ENCODE results near the gene C17orf114.
A peak's percentile ranks its signal among the peaks of the same experiment; 100 is the strongest.
"Not testable (repeated sequence)": the region's sequence is repeated elsewhere in the genome, so short reads cannot be mapped to it uniquely, and the experiment has no call there.

The C17orf114 gene

DNA sequence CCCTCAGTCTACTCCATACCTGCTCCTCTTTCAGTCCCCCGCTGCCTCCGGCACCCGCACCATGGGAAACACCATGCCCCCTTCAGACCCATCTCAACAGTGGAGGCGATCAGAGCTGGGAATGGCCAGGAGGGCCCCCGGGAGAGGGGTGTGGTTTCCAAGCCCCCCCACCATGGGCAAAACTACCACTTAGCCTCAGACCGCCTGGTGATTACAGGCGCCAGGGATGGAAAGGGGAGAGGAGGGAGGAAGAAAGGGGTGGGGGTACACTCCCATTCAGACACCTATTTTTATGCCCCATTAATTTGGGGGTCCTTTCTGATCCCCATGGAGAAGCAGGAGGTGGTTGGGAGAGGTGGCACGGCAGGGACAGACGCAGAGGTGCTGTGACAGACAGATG, at the start of gene C17orf114:
C17orf114 (minus strand) TSS at position 101 of the 400 bp plus-strand sequence.
- no peak for DNase-seq (ENCODE audit: insufficient read length, low spot score)
- FAIRE-seq, result no peak

DNA sequence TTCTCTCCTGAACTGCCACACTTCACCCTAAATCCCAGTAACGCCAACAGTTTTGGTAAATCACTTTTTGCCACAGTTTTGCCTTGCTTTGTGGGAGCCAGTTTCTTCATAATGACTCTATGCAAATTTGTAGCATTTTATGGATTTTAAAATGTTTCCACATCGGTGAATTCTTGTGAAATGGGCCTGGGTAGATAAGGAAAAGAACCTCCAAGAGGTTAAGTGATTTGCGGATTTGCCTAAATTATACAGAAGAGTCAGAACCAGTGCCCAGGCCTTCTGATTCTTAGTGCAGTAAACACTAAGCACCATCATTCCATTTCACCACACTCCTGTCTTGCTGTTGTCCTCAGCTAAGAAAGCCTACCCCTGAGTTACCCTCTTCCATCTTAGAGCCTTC, 49.0 kb upstream of the C17orf114 start:
- DNase-seq (ENCODE audit: insufficient read length, low spot score) (no peak), FAIRE-seq (no peak)

DNA sequence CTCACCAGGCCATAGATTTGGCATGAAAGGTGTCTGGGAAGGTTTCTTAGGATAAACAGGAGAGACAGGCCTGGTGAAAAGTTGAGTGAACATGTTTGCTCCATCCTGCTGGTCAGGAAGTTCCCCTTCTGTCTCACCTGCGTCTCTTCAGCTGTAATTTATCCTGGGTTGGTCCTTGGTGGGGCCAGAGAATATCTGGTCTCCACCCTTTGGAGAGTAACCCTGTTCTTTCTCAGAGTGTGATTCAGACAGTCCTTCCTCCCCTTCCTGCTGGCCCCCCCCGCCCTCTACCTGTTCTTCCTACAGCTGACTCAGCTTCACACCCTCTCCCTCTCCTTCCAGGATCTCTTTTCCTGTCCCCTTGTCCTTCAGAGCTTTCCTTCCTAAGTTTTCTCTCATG, 48.1 kb upstream of the C17orf114 start:
- no peak for DNase-seq (ENCODE audit: insufficient read length, low spot score)
- no peak for FAIRE-seq

DNA sequence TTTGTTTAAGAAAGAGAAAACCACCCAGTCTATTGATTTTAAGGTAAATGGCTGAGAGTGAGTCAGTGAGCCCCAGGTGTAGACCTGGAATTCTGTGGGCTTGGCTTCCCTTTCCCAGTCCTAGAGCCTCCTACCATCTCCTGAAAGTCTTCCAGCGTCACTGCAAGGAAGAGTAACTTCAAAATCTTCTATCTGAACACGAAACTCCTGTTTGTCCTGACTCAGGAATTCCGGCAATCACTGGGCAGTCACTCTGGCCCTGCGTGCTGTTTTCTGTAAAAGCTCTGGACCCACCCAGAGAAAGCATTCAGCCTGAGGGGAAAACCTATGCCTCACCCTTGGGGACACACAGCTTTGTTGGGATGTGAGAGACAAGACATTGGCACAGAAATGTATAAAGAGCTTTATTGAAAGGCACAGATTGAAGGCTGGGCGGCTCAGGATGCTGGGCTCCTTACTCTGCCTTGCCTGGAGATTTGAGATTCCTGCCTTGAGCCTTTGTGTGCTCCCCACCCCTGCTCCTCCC, 46.9 kb upstream of the C17orf114 start:
- DNase-seq (ENCODE audit: insufficient read length, low spot score) (no peak), FAIRE-seq (no peak)

DNA sequence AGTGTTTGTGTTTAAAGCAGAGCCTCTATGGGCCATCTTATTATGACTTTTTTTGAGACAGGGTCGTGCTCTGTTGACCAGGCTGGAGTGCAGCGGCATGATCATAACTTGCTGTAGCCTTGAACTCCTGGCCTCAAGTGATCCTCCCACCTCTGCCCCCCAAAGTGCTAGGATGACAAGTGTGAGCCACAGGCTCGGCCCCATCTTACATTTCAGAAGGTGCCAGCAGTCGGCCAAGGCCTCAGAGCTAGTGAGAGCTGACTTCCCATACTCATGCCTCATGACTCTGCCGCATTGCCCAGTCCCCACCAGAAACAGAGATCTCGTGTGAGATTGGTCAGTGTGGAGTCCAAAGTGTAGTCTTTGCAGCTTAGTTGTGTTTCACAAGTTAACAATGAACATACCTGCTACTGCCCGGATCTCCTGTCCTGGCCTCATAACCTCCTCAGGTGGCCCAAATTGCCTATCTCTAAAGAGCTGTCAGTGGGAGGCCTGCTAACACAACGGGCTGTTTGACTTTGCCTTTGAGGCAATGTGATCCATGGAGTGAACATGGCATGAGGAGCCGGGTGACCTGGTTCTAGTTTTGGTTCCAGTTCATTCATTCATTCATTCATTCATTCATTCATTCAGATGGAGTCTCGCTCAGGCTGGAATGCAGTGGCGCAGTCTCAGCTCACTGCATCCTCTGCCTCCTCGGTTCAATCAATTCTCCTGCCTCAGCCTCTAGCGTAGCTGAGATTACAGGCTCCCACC, 44.7 kb upstream of the C17orf114 start:
- FAIRE-seq (no peak), DNase-seq (ENCODE audit: insufficient read length, low spot score) (no peak)

DNA sequence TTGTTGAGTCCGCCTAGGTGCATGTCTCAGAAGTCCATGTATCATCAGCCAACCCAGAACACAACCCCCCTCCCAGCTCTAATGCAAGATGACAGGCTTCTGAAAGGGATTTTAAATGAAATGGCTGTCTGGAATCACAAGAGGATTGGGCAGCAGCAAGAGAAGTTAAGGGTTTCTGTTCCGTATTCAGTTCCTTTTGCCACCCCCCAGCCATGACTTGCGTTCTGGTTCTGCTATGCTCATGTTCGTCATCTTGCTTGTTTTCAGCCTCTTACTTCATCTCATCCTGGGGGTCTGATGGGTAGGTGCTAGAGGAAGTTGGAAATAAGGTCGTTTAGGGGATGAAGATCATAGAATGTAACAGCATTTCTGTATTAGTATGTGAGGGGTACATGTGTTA, 43.0 kb upstream of the C17orf114 start:
- FAIRE-seq (no peak), DNase-seq (ENCODE audit: insufficient read length, low spot score) (no peak)

DNA sequence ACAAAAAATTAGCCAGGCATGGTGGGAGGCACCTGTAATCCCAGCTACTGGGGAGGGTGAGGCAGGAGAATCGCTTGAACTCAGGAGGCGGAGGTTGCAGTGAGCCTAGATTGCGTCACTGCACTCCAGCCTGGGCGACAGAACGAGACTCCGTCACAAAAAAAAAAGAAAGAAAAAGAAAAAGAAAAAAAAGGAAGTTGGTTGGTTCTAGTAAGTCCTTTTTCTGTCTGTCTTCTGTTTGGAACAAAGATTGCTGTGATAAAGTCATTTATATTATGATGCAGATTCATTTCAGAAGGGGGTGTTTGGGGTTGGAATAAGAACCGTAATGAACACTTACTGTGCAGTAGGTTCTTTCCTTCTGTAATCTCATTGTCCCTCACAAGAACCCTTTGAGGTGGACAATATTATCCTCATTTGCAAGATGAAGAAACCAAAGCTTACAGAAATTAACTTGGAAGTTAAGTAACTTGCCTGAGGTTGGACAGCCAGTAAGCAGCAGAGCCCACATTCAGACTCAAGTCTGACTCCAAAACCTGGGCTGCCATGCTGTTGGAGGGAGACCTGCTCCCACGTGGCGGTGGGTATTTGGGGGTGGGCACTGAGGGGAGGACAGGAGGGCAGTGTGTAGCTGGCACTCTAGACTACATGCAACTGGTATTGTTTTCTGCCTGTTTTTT, 41.3 kb upstream of the C17orf114 start:
- no peak for FAIRE-seq
- no peak for DNase-seq (ENCODE audit: insufficient read length, low spot score)

DNA sequence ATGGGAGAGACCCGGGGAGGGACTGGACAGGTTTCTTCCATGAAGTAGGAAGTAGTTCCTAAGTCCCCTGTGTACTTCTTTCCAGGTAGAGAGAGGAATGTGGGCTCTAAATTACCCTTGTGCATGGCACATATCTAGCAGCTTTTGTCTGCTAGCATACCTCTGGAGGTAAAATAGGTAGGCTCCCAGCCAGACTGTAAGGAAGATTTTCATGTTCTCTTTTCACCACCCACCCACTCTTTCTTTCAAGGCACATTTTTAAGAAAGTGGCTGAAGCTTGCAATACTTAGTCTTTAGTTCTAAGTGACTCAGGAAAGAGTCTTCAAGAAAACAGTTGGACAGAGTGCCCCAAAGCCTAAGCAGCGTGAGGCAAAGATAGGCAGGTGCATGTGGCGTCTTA, 40.2 kb upstream of the C17orf114 start:
- no peak for FAIRE-seq

DNA sequence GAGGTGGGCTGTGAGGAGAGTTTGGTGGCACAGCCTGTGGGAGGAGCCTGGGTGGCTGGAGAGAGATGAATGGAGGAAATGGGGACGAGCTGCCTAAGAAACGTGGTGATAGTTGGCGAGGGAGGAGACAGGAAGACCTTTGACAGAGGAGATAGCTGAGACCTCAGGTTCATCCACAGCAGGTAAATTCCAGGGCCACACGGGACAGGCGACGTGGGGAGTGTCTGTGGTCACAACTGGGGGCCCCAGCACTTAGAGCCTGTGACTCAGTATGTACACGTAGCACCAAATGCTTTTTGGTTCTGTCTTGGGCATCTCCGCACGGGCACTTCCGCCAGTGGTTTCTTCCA, 38.7 kb upstream of the C17orf114 start:
- DNase-seq (ENCODE audit: insufficient read length, low spot score), result no peak
- no peak for FAIRE-seq

More for the DNA sequence above, 40.2 kb upstream of the C17orf114 start:
- DNase-seq (ENCODE audit: insufficient read length, low spot score), result no peak

DNA sequence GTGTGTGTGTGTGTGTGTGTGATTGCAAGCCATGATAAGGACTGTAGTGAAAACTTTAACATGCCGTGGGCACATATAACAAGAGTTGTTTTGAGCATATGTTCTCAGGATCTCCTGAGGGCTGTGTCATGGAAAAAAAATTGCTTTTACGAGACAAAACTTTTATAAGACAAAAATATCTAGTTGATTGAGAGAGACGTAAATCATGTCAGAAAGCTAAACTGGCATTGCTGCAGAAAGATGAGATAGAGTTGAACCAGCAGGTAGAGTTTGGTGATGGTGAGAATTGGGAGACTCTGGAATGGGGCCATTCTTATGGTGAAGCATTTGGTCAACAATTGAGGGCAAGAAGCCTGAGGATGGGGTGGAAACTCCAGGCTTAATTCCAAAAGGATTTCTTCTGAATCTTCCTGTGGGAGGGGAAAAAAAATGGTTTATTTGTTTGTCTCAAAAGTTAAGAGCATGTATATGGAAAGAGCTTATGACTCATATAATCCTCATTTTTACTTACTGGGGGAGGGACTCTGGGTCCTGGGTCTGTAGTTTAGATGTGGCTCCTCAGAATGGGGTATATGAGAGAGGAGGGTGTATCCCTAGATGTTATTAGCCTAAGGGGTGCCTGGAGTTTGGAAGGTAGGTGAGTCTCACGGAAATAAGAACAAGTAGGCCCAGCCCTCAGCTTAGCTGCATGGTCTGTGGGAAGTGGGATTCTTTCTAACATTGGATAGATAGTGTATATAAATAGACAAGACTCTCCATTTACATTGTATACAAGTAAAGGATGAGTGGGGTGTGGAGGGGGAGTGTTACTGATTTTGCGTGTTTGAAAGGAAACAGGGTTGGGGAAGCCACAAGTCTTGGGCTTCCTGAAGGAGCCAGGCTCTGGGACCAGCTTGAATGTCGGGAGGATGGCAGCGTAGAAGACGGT, 38.1 kb upstream of the C17orf114 start:
- DNase-seq (ENCODE audit: insufficient read length, low spot score) (no peak), FAIRE-seq (no peak)

DNA sequence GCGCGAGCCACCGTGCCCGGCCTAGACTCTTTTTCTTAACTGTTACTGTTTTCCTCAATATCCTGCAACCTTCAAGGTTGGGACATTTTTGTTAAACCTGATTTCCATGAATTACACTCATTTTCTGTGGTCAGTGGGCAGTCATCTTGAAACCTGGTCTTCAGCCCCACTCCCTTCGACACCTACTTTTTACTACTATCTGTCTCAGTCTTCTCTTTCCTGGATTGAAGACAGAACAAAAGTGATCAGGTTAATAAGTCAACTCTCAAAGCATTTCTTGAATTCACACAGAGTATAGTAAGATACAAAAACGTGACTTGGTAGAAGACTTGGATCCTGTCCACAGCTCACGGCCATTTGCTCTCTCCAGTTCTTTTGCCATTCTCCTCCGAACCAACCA, 37.1 kb upstream of the C17orf114 start:
- FAIRE-seq (no peak), DNase-seq (ENCODE audit: insufficient read length, low spot score) (no peak)

DNA sequence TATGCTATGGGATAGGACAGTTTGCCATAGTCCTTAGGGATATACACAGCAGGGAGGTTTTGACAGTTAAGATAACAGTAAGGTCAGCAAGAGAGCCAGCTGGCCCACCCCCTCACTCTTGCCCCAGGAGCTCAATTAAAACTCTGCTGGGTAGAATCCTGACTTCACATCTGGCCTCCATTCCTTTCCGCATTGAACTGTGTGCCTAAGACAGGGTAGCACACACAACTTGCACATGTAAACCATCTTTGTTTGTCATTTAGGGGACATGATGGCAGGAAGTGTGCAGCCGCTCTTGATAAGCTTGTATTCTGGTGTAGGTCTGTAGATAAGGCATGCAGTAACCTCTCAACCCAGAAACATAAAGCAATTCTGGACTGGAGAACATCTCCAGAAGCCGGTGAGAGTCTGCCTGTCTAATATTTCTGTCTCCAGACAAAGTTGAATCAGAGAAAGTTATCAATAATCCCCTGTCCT, 36.2 kb upstream of the C17orf114 start:
- FAIRE-seq, result no peak
- DNase-seq (ENCODE audit: insufficient read length, low spot score), result no peak

DNA sequence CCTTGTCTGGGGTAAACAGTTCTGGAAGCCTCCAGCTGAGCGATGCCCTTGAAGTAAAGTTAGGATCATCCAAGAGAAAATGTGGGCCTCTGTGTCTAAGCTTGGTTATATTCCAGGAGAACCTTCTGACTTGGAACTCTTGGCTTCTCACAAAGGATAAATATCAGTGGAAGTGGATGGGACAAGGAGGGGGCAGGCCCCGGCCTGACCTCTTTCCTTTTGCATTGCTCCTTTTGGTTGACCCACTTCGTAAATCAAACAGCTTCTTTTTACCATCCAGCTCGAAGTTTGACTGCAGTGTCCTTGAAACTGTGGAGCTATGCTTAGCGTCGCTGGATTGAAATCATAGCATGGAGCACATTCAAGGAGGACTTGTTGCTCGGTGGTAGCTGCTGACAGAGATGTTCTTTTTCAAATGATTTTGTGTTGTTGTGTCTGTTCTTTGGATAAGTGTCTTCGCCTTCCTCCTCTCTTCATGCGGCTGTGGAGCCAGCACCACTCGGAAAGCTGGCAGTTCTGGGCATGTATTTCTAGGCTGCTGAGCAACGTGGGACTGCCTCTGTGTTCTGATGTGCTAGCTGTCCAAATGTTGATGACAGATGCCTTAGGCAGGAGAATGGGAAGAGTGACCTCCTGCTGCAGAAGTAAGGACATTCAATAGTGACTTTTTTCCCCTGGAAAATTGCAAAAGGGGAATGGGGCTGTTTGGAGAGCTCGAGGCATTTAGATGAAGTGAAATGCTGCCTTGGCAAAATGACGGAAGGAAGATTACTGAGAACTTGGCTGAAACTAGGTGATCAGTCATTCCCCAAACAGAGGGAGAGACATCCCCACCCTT, 35.6 kb upstream of the C17orf114 start:
- FAIRE-seq, result no peak
- no peak for DNase-seq (ENCODE audit: insufficient read length, low spot score)

DNA sequence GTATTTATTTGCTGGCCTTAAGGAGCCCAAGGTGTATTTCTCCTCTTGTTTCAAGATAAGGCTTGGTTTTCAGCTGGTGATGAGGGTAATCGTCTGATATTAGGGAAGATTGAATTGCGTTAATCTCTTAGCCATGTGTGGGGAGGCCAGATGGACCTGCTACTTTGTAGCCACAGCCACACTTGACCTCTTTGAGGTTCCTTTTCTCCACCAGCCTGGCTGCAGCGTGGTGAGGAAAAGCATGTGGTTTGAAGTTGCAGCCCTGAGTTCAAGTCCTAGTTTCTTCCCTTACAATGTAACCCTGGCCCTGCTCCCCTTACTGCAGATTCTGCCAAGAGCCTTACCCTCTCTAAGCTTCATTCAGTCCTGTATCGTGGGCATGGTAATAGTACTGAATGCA, 34.1 kb upstream of the C17orf114 start:
- no peak for DNase-seq (ENCODE audit: insufficient read length, low spot score)
- FAIRE-seq, result no peak

DNA sequence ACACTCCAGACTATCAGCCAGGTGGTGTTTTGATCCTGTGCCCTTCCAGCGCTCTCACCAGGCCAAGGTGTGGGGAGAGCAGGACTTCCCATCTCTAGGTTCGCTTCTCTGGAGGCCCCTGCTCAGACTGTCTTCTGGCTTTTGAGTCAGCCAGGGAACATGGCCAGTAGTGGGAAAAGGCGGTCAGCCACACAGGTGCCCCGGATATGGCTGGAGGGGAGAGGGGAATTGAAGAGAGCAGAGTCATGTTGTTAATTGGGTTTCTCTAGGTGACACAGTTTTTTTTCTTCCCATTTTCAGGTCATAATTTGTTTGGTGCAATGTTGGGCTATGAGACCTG, 32.5 kb upstream of the C17orf114 start:
- no peak for FAIRE-seq
- no peak for DNase-seq (ENCODE audit: insufficient read length, low spot score)

DNA sequence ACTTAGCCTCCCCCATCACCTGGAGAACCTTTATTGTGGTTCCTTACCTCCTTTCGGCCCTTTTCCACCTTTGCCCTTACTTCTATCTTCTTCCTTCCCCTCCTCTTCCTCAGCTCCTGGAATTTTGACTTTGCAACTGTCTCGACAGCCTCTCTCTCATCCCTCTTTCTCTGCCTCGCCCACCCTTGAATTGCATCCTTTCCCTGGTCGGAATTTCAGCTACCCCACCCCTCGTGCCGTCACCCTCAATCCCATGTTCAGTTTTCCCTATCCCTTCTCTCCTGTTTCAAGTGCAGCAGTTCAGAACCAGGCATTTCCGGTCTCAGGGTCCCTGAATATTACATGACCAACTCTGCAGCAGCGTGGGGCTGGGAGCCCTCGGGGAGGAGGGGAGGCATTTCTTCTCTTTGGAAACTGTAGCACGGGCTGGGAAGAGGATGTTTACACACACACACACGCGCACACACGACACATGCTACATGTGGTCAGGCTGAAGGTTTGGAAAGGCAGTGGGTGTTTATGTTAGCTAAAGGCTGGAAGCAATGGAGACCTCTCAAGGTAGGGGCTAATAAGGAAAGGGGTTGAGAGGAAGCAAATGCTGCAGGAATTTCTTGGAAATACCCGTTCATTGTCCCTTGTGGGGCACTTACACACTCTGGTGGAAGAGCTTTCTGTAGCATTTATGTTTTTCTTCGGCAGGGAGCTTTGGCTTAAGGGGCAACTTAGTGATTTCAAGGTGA, 32.0 kb upstream of the C17orf114 start:
- FAIRE-seq, result no peak
- DNase-seq (ENCODE audit: insufficient read length, low spot score), result peak; percentile 62

DNA sequence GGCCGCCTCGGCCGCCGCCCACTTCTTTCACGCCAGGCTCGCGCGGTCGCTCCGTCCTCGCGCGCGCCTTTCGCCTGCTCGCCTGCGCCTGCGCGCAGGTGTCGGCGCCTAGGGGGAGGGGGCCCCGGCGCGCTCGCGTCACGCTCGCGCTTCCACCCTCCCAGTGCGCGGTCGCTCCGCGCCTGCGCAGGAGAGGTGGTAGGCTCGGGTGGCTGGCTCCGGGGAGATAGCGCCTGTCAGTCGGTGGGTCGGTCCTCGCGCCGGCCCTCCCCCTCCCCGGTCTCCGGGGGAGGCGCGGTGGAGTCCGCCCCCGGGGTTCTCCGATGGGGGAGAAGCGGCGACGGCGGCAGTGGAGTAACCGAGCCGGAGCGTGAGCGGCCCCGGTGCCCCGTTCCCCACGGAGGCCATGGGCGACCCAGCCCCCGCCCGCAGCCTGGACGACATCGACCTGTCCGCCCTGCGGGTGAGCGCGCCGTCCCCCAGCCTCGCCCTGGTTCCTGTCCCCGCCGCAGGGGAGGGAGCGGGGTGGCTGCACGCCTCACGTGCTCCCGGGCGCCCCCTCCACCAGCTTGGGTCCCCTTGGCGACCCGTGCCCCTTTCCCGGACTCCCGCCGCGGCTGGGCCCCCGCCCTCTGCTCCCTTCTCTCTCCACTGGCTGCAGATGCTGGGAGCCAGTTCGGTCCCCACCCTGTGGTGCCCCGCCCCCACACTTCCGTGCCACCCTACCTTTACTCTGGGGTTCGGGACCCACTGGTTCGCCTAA, 31.2 kb upstream of the C17orf114 start, which contains the start of gene MINK1:
MINK1 (plus strand) TSS at position 163 of the 763 bp plus-strand sequence; CDS start at position 407, 244 bp downstream.
- peak; percentile 100 for DNase-seq (ENCODE audit: insufficient read length, low spot score)

DNA sequence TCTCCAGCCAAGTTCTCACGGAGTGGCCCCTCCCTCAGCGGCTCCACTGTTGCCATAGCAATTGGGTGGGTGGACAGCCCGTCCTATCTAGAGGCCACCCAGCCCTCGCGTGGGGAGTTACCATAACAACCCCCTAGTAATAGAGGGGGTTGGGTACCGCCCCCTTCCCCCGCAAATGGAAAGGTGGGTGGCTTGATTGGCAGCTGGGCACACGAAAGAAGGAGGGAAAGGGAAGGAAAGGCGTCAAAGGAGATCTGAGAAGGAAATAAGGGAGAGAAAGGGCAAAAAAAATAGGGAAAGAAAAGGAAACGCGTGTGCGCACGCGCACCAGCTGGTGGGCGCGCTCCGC, 30.7 kb upstream of the C17orf114 start:
- FAIRE-seq; DNase-seq (ENCODE audit: insufficient read length, low spot score): not testable (repeated sequence)

More for the DNA sequence above, 31.2 kb upstream of the C17orf114 start, which contains the start of gene MINK1:
- peak; percentile 89 for FAIRE-seq

DNA sequence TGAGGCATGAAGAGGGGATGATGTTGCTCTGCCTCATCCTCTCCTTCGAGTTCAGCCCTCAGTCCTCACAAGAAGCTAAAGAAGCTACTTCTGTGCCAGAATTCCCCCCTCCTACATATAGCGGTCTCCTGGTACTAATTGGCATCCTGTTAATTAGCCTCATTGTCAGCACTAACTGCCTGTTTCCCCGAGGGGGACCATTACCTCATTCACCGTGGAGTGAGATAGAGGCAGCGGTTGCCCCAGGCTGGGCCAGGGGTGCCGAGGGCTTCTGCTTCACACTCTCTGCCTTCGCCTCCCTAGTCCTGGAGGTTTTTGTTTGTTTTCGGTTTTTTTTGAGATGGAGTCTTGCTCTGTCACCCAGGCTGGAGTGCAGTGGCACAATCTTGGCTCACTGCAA, 25.3 kb upstream of the C17orf114 start:
- DNase-seq (ENCODE audit: insufficient read length, low spot score) (no peak), FAIRE-seq (no peak)
